ENCODE data around the gene JAG1. TPM values are rescaled to one million over a fixed set of nuclear protein-coding genes. Genes with fewer than 3 reads are reported as not detected.
A peak's percentile ranks its signal among the peaks of the same experiment; 100 is the strongest.

JAG1 gene
- 100 to 1,000 TPM; 141 to 243 (median 176) TPM for polyA plus RNA-seq (ENCODE audit: insufficient read length in 4 of 4)

- peak in 3 of 4 donors; percentile 86 to 93 (median 90) for DNase-seq (ENCODE audit: low read depth in 4 of 4, low spot score in 2 of 4)
These were observed at the start of gene JAG1 for GRCh38 chr20:10673842-10674683. Gene JAG1 (minus strand): TSS chr20:10673999. CDS start chr20:10673530, 469 bp downstream.

- DNase-seq (ENCODE audit: low read depth in 4 of 4, low spot score in 2 of 4), result no peak
These were observed 48.2 kb upstream of the JAG1 start for GRCh38 chr20:10721976-10722375.

GRCh38 chr20:10721137-10721896, 47.5 kb upstream of the JAG1 start:
- no peak for DNase-seq (ENCODE audit: low read depth in 4 of 4, low spot score in 2 of 4)

GRCh38 chr20:10720565-10720964, 46.8 kb upstream of the JAG1 start:
- no peak for DNase-seq (ENCODE audit: low read depth in 4 of 4, low spot score in 2 of 4)

GRCh38 chr20:10719740-10720385, 46.1 kb upstream of the JAG1 start:
- no peak for DNase-seq (ENCODE audit: low read depth in 4 of 4, low spot score in 2 of 4)

- no peak for DNase-seq (ENCODE audit: low read depth in 4 of 4, low spot score in 2 of 4)
These were observed 44.9 kb upstream of the JAG1 start for GRCh38 chr20:10718661-10719060.

GRCh38 chr20:10716855-10717254, 43.1 kb upstream of the JAG1 start:
- DNase-seq (ENCODE audit: low read depth in 4 of 4, low spot score in 2 of 4), result no peak

GRCh38 chr20:10715035-10715434, 41.2 kb upstream of the JAG1 start:
- DNase-seq (ENCODE audit: low read depth in 4 of 4, low spot score in 2 of 4), result no peak

- no peak for DNase-seq (ENCODE audit: low read depth in 4 of 4, low spot score in 2 of 4)
These were observed 40.6 kb upstream of the JAG1 start for GRCh38 chr20:10714236-10714975.

- no peak for DNase-seq (ENCODE audit: low read depth in 4 of 4, low spot score in 2 of 4)
These were observed 39.4 kb upstream of the JAG1 start for GRCh38 chr20:10713161-10713560.

- DNase-seq (ENCODE audit: low read depth in 4 of 4, low spot score in 2 of 4), result no peak
These were observed 38.2 kb upstream of the JAG1 start for GRCh38 chr20:10711903-10712451.

- DNase-seq (ENCODE audit: low read depth in 4 of 4, low spot score in 2 of 4), result no peak
These were observed 37.4 kb upstream of the JAG1 start for GRCh38 chr20:10710991-10711775.

- no peak for DNase-seq (ENCODE audit: low read depth in 4 of 4, low spot score in 2 of 4)
These were observed 36.1 kb upstream of the JAG1 start for GRCh38 chr20:10709916-10710315.

GRCh38 chr20:10708351-10709185, 34.8 kb upstream of the JAG1 start:
- no peak for DNase-seq (ENCODE audit: low read depth in 4 of 4, low spot score in 2 of 4)

- DNase-seq (ENCODE audit: low read depth in 4 of 4, low spot score in 2 of 4), result no peak
These were observed 34.0 kb upstream of the JAG1 start for GRCh38 chr20:10707791-10708190.

GRCh38 chr20:10707068-10707467, 33.3 kb upstream of the JAG1 start:
- DNase-seq (ENCODE audit: low read depth in 4 of 4, low spot score in 2 of 4), result no peak

GRCh38 chr20:10706460-10706811, 32.6 kb upstream of the JAG1 start:
- DNase-seq (ENCODE audit: low read depth in 4 of 4, low spot score in 2 of 4), result no peak

- no peak for DNase-seq (ENCODE audit: low read depth in 4 of 4, low spot score in 2 of 4)
These were observed 32.1 kb upstream of the JAG1 start for GRCh38 chr20:10705801-10706459.

Measured in left renal cortex interstitium (tissue), 4 donors.